Lower lobe of right lung (tissue), 2 donors: Measurements from ENCODE around the gene SAP30L. TPM values are rescaled to one million over a fixed set of nuclear protein-coding genes. Genes with fewer than 3 reads are reported as not detected.

Experiments
- ATAC-seq, 2 donors: fragments of 200-7000 bp; cut with Tn5 transposase; one replicate each; pipeline ENCODE4 v1.9.1; 2020 to 2022; ENCODE audit warnings: mild to moderate bottlenecking in 2 of 2, moderate library complexity in 2 of 2
- DNase-seq: peaks from one replicate; pipeline ENCODE4 v3.0.0-alpha.2; 2020
- H3K27ac ChIP-seq: fragments of 200-600 bp; one replicate; pipeline ENCODE4 v1.8.0; 2022
- H3K27me3 ChIP-seq: fragments of 200-600 bp; one replicate; pipeline ENCODE4 v1.8.0; 2022; ENCODE audit warnings: low read depth
- H3K36me3 ChIP-seq: fragments of 200-600 bp; one replicate; pipeline ENCODE4 v1.8.0; 2022; ENCODE audit warnings: mild to moderate bottlenecking
- H3K4me1 ChIP-seq: fragments of 200-600 bp; one replicate; pipeline ENCODE4 v1.8.0; 2022
- H3K4me3 ChIP-seq: fragments of 200-600 bp; one replicate; pipeline ENCODE4 v1.8.0; 2022; ENCODE audit warnings: mild to moderate bottlenecking
- H3K9me3 ChIP-seq: fragments of 200-600 bp; one replicate; pipeline ENCODE4 v1.8.0; 2022
- CTCF ChIP-seq: fragments of 200-600 bp; IDR thresholded peaks from one replicate; pipeline ENCODE4 v1.8.0; 2022; ENCODE audit warnings: antibody characterized with exemption, mild to moderate bottlenecking
- intact Hi-C: fragments of 100-400 bp; cut with DNase I; formaldehyde crosslinking; loops from one replicate; pipeline ENCODE4 v1.11.0; 2022
- total RNA-seq: library from RNA; stranded (reverse); fragmentation: NEBNext Ultra II Directional; extraction: Animal tissue kit (Norgen Biotek cat#: 25700); gene quantifications from one replicate; pipeline ENCODE4 v1.2.1, GENCODE V29; 2021
- donor health status: DM: no; HTN: yes; CAD: no; lungs with severe emphysema.

SAP30L gene
- total RNA-seq, 1 donor from 2014 or later: 43.2 TPM

GRCh38 chr5:154411338-154411737 is 34.5 kb upstream of the SAP30L start:
- no peak for TF ChIP-seq CTCF
- Histone ChIP-seq H3K4me1 (no peaks in the 10 kb centered on the region), H3K36me3 (peaks cover 77% of the 10 kb centered on the region), H3K4me3 (no peak overlapping the region), H3K27me3 (no peaks in the 10 kb centered on the region), H3K27ac (no peak overlapping the region), H3K9me3 (no peaks in the 10 kb centered on the region)
- no peak for ATAC-seq
- intact Hi-C loops: no loop called here
- DNase-seq: no peak

DNA sequence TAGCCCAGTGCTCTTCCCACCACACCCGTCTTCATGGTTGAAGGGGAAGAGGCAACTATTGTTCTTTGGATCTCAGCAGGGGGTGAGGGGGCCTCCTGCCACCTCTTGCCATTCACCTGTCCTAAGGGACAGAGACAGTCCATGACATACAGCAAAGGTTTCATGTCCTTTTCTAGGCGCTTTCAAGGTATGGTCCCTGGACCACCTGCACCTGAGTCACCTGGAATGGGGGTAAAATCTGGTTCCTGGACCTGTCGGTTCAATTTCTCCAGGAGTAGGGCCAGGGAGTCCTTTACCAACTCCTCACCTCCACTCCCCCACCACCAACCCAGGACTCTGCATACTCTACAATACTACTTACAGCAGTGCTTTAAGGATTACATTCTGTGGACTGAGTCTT is 33.5 kb upstream of the SAP30L start:
- no peak for ATAC-seq
- DNase-seq: no peak
- intact Hi-C loops: no loop called here
- Histone ChIP-seq H3K9me3 (no peaks in the 10 kb centered on the region), H3K36me3 (peaks cover 79% of the 10 kb centered on the region), H3K27ac (no peak overlapping the region), H3K4me3 (no peak overlapping the region), H3K27me3 (no peaks in the 10 kb centered on the region), H3K4me1 (no peaks in the 10 kb centered on the region)
- no peak for TF ChIP-seq CTCF

DNA sequence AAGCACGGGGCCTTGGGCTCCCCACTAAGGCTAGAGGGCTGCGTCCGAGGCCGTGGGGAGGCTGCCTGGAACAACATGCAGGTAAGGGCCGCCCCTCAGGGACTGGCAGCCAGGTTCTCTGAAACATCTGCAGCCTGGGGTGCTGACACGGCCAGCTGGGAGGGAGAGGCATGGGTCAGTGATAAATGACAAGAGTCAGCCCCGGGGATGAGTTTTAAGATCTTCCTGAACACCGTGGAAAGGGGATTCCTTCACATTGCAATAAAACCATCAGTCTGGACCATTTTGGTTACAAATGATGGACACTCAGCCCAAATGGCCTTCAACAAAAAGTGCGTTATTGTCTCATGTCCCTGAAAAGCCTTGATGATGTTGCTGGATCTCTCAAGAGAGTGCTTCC is 32.9 kb upstream of the SAP30L start:
- intact Hi-C loops: no loop called here
- DNase-seq: no peak
- no peak for TF ChIP-seq CTCF
- Histone ChIP-seq H3K9me3 (no peaks in the 10 kb centered on the region), H3K4me1 (no peaks in the 10 kb centered on the region), H3K27me3 (no peaks in the 10 kb centered on the region), H3K4me3 (no peak overlapping the region), H3K36me3 (peaks cover 84% of the 10 kb centered on the region), H3K27ac (no peak overlapping the region)
- ATAC-seq: no peak

- intact Hi-C loops: no loop called here
- H3K4me1 ChIP-seq: no peaks in the 10 kb centered on the region
- no peaks in the 10 kb centered on the region for H3K9me3 ChIP-seq
- TF ChIP-seq CTCF: no peak
- no peak overlapping the region for H3K4me3 ChIP-seq
- H3K36me3 ChIP-seq: peaks cover 86% of the 10 kb centered on the region
- no peaks in the 10 kb centered on the region for H3K27me3 ChIP-seq
- no peak for DNase-seq
- no peak for ATAC-seq
- H3K27ac ChIP-seq: no peak overlapping the region
Measured at GRCh38 chr5:154415114-154415513, 30.7 kb upstream of the SAP30L start.

DNA sequence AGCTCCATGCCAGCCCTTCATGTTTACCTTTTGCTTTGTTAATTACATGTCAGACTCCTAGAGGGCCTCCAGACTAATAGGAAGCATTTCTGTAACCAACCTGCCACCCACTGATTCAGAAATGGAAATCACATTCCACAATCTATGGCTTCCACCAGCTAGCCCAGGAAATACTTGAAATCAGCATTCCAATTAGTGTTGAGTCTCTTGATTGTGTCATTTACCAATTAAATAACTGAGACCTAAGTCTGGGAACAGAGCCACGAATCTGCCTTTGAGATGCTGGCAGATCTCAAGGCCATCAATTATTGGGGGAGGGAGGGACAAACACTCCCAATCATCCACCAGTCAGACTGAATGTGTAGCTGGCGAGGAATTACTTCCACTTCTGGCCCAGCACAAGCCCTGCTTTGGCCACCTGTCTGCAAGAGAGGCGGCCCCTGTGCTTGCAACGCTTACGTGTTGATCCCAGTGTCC is 27.4 kb upstream of the SAP30L start:
- Histone ChIP-seq H3K4me1 (no peaks in the 10 kb centered on the region), H3K27ac (no peak overlapping the region), H3K4me3 (no peak overlapping the region), H3K9me3 (no peaks in the 10 kb centered on the region), H3K36me3 (peaks cover 58% of the 10 kb centered on the region), H3K27me3 (no peaks in the 10 kb centered on the region)
- DNase-seq (no peak), ATAC-seq (no peak)
- intact Hi-C loops: no loop called here
- no peak for TF ChIP-seq CTCF

- no peak for TF ChIP-seq CTCF
- no peaks in the 10 kb centered on the region for H3K4me1 ChIP-seq
- H3K27ac ChIP-seq: no peak overlapping the region
- no peak overlapping the region for H3K4me3 ChIP-seq
- DNase-seq: no peak
- intact Hi-C loops: no loop called here
- no peaks in the 10 kb centered on the region for H3K27me3 ChIP-seq
- H3K9me3 ChIP-seq: no peaks in the 10 kb centered on the region
- no peak for ATAC-seq
- H3K36me3 ChIP-seq: peaks cover 50% of the 10 kb centered on the region
Measured at GRCh38 chr5:154419236-154419635, 26.6 kb upstream of the SAP30L start.
